HG03521 (cell line): ENCODE measurements around the gene BICRA.

Experiments used
- ATAC-seq: cut with Tn5 transposase; IDR thresholded peaks from one replicate; pipeline ENCODE4 v1.9.1; 2021; ENCODE audit warnings: mild to moderate bottlenecking, moderate library complexity; ENCODE audit not compliant: unreplicated experiment

The BICRA gene

DNA sequence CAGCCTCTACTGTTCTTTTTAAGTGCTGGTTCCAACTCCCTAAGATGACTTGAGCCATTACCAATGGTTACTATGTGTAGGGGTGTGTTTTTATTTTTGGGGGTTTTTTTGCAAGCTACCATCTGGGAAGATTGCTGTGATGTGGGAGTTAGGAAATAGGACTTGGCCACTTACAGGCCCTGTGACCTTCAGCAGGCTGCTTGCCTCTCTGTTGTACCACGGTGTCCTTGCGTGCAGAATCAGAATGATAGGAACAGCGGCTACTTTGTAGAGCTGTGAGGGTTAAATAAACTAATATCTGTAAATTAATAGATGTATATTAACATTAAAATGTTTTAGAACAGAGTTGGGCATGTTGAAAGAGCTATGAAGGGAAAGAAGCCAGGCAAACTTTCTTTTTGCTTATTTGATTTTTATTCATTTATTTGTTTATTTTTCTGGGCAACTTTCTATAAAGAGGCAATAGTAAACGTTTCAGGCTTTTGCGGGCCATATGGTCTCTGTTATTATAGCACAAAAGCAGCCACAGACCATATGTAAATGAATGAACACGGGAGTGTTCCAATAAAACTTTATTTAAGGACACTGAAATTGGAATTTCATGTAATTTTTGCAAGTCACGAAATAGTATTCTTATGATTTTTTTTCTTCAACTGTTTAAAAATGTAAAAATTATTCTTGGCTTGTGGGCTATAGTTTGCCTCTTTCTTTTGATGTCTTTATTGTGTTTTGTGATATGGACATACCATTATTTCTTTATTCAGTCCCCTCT is 77.9 kb downstream of the BICRA start:
- ATAC-seq: no peak

DNA sequence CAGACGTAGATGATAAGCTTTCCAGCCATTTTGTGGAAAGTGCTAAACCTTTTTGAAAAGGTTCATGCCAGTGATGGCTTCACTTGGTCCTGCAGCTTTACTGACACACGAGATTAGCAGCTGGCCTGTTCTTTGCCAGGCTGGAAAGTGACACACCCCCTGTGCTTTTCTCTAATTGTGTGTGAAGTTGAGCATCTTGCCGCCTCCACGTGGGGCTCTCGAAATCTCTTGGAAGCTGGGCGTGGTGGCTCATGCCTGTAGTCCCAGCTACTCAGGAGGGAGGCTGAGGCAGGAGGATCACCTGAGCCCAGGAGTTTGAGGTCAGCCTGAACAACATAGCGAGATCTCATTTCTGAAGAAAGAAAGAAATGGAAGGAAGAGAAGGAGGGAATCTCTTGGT is 79.0 kb downstream of the BICRA start:
- ATAC-seq: no peak

DNA sequence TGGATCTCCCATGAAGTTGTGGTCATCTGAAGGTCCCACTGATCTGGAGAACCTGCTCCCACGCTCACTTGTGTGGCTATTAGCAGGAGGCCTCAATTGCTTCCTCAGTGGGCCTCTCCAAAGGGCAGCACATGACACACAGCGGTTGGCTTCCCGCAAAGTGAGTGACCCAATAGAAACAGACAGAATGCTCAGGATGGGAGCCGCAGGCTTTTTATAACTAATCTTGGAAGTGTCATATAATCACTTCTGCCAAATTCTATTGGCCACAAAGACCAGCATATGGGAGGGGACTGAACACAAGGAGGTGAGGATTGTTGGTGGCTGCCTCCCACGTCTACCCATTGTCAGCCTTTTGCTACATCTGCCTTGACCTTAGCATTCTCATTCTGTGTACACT is 82.2 kb downstream of the BICRA start:
- ATAC-seq: no peak

DNA sequence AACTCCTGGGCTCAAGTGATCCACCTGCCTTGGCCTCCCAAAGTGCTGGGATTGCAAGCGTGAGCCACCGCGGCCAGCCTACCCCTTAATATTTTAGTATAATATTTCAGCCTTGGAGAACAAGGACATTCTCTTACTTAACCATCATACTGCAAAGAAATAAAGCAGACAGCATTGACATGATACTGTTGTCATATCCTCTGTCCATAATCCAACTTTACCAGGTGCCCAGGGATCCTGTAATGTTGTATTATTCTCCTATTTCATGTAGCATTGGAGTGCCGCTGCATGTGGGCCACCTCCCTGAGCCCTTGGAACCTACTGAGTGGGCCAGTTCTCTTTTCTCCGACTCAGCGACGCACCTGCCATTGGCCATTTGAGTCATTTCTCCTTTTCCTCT is 82.8 kb downstream of the BICRA start:
- no peak for ATAC-seq

GRCh38 chr19:47693489-47693888 is 84.6 kb downstream of the BICRA start:
- ATAC-seq: no peak

- ATAC-seq: no peak
Observed at GRCh38 chr19:47693903-47694302, 85.0 kb downstream of the BICRA start.

DNA sequence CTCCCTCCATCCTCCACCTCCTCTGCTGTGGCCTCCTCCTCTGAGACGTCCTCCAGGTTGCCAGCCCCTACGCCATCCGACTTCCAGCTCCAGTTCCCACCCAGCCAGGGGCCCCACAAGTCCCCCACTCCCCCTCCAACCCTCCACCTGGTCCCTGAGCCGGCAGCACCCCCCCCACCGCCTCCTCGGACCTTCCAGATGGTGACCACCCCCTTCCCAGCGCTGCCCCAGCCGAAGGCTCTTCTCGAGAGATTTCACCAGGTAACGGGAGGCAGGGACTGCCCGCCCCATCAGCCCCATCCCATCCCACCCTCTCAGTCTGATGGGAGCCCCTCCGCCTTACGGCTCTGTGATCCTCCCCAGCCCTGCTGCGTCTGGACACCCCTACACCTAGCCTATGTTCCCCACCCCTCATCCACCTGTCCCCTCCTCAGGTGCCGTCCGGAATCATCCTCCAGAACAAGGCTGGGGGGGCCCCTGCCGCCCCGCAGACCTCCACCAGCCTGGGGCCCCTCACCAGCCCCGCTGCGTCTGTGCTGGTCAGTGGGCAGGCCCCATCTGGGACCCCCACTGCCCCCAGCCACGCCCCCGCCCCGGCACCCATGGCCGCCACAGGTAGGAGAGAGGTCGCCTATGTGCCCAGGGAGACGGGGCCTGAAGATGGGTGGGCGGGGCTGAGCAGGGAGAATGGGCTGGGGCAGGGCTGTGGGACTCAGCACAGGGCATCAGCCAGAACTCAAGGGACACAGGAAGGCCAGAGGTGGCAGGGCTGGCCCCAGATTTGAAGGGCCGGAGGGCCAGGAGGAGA is 85.7 kb downstream of the BICRA start:
- ATAC-seq: no peak

DNA sequence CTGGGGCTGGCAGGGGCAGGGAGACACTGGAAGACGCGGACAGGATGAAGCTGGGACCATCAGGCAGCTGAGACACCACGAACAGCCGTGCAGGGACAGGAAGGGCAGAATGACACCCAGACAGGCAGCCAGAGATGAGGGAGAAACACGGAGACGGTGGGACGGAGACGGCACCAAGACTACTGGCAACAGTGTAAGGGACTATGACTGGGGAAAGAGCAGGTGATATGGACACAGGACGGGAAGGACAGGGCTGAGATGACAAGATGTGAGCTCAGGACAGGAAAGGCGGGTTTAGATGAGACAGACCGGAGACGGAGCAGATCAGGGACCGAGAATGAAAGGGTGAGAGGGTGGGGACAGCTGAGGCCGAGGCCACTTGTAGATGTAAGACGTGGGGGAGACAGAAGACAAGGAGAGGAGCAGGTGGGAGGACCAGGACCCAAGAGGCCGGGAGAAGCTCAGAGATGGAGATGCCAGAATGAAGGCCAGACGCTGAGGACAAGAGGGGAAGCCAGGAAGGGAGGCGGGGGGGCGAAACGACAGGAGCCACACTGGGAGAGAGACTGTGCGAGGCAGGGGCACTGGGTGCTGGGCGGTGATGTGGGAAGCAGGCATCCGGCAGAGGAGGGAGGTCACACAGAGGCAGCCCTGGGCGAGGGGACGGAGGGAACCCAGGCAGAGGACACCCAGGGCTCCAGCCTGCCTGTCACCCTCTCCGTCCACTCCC is 86.8 kb downstream of the BICRA start:
- ATAC-seq: no peak

- no peak for ATAC-seq
Observed at GRCh38 chr19:47696635-47697034, 87.7 kb downstream of the BICRA start.

DNA sequence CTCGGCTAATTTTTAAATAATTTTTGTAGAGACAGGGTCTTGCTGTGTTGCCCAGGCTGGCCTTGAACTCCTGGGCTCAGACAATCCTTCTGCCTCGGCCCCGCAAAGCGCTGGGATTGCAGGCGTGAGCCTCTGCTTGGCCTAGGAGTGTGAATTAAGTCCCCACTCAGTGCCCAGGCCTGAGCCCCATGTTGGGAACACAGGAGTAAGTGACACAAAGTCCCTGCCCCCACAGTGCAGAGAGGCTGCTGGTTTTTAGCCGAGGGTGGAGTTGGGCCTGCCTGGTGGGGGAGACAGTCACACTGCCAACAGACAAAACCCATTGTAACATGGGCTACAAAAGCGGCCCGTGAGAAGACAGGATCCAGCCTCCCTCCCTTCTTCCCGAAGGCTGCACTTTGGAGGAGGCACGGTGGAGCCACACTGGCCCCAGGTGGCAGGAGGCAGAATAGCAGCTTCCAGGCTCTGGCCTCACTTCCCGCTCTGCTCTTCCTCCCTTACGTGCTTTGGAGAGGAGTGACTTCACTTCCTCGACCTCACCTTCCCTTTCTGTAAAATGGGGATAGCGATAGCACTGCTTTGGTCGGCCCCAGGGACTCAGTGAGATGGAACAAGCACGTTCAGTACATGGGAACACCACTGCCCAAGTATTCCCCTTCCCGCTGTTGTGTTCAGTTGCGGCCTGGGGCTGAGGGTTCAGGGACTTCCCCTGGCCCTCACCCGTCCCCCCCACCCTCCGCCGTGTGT is 89.1 kb downstream of the BICRA start:
- ATAC-seq: no peak

DNA sequence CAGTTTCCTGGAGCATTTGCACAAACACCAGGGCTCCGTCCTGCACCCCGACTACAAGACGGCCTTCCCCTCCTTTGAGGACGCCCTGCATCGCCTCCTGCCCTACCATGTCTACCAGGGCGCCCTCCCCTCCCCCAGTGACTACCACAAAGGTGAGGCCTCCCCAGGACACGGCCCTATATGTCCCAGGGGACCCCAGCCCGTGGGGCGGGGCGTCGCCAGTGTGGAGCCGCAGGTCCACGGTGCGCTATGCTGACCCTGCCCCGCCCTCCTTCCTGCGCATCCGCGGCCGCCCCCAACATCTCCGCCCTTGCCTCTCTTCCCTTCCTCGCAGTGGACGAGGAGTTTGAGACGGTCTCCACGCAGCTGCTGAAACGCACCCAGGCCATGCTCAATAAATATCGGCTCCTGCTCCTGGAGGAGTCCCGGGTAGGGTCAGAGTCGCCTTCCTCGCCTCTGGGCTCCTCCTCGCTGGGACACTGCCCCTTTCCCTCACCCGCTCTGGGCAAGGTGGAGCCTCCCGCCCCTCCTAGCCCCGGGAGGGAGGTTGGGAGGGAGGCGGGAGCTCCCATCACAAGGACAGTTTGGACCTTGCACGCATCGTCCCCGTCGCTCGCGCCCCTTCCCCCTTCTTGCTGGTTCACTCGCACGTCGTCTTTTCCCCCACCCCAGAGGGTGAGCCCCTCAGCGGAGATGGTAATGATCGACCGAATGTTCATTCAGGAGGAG is 89.9 kb downstream of the BICRA start:
- ATAC-seq: no peak

DNA sequence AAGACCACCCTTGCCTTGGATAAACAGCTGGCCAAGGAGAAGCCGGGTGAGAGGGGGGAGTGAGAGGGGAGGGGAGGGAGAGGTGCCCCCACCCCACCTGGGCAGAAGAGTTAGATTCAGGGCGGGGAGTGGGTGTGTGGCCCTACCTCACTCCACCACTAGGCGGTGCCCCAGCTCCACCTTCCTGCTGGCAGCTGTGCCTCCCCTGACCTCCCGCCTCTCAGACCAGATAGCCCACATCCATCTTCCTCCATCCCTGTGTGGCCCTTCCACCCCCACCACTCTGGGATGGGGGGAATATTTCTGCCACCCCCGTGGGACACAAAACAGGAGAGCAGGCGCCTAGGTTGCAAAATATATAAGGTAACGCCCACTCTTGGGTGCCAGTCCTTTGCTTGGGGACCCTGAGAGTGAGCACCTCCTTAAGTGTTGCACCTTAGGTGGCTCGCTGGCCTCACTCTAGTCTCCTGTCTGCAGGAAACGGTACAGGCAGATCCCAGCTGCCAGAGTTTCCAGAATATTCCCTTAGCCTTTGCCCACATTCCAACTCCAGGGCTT is 90.5 kb downstream of the BICRA start:
- ATAC-seq: no peak

DNA sequence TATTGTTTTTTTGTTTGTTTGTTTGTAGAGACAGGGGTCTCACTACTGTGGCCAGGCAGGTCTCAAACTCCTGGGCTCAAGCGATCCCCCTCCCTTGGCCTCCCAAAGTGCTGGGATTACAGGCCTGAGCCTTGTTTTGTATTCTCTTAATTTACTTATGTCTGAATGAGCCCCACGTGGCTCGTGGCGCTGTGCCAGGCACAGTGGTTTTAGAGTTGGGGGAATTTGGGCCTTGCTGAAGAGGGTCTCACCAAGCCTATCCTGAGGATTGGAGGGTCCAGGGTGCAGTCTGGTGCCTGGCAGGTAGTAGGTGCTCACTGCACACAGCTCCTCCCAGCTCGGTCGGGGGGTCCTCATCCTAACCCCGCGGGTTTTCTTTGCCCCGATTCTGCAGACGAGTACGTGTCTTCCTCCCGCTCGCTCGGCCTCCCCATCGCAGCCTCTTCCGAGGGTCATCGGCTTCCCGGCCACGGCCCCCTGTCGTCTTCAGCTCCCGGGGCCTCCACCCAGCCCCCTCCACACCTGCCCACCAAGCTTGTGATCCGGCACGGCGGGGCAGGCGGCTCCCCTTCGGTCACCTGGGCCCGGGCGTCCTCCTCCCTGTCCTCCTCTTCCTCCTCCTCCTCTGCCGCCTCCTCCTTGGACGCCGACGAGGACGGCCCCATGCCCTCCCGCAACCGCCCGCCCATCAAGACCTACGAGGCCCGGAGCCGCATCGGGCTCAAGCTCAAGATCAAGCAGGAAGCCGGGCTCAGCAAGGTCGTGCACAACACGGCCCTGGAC is 92.2 kb downstream of the BICRA start:
- ATAC-seq: no peak

GRCh38 chr19:47701717-47702552 is 93.0 kb downstream of the BICRA start:
- no peak for ATAC-seq

GRCh38 chr19:47702671-47703070 is 93.7 kb downstream of the BICRA start:
- ATAC-seq: no peak

DNA sequence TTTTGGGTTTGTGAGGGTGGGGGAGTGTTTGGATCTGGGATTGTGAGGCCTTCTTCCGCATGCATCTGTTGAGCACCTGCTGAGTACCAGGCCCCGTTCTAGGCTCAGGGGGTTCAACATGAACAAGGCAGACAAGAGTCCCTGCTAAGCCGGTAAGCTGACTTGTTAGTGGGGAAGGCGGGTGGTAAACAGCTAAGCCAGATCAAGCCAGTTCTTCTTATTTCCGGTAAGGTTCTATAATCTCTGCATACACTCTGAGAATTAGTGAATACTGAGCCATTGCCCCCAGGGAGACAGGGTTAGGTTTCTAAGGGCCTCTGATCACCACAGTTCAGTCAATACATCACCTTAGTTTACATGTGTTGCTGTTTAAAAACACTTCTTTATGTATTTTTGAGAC is 94.4 kb downstream of the BICRA start:
- no peak for ATAC-seq

DNA sequence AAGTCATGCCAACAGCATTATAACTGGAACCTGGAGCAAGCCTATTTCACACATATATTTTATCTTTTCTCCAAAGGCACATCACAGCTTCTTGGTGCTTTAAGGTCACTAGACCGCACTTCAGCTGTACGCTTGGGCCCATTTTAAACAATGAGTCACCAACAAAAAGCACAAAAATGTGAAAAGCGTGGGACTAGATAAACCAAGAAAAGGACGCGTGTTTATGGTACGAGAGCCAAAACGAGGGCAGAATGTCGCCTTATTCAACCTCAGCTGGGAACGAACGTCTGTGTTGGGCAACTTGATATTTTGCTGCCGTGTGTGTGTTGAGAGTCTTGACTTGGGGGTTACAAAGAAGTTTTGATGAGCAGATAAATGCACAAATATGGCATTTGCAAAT is 95.1 kb downstream of the BICRA start:
- no peak for ATAC-seq

GRCh38 chr19:47704656-47705055 is 95.7 kb downstream of the BICRA start:
- no peak for ATAC-seq
